ENCODE results near the gene TOPAZ1. TPM values are rescaled to one million over a fixed set of nuclear protein-coding genes. Genes with fewer than 3 reads are reported as not detected.

The TOPAZ1 gene
- total and polyA plus RNA-seq, 2 of the 4 experiments (the other 2 are of a cell fraction), result not detected

DNA sequence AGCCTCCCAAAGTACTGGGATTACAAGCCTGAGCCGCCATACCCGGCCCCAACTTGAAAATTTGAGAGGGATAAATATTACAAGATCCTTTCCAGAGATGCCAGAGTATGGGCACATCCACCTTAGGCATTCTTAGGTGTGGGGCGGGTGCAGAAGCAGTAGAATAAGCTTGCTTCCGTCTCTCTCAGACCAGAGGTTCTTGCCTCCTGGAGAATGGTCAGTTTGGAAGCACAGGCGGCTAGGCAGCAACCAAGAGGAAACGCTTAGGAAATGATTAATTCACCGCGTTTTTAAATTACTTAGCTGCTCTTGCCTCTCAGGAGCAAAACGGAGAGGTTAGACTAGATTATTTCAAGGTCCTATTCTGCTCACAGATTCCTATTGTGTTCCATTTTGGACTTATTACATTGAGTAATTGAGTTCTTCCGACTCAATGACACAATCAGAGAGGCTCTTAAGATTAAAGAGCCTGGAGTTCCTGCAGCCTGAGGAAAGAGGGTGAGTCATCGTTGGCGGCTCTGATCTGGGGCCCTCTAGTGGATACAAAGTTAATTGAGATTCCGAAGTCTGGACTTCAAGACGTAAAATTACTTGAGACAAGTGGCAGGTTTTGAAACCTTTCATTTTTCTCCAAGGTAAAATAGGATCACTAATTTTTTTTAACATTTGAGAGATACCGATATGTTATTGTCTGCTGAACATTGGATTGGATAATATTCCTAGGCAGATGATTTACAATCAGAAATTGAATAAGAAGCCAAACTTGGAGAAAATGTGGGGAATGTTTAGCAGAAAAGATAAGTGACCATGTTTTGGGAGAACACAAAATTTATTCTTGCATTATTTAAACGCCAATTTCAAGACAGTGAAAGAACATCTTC lies 5.8 kb upstream of the TOPAZ1 start (continued):
- TF ChIP-seq CHD1 (IDR thresholded peaks at IDR 0.05; ENCODE audit: low read depth, low read length) (no peak), NFE2L2 (IDR thresholded peaks at IDR 0.05; ENCODE audit: low read depth, low read length) (no peak)

DNA sequence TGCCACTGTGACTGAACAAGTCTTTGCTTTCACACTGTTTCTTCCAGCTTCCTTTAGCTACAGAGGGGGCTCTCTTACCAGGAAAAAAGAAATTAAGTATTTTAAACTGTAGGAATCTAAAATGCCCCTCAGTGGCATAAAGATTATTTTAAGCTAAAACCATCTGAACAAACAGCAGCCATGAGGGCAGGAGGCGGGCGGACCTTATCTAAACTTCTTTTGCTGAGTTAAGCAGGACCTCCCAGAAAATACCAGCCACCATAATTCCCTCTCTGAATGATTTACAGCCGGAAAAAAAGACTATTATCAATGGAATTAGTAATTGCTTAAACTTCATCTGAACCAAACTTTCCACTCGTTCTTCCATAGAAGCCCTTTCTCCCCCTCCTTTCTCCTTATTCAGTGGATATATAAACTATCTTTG lies 5.2 kb upstream of the TOPAZ1 start:
- H2BK5ac ChIP-seq (ENCODE audit: low read depth, low read length, poor library complexity, severe bottlenecking), result no peak overlapping the region
- CTCF ChIA-PET, result interaction anchor here (0.9 kb wide), 1 partner anchor 12 kb away, joined by 3 read pairs; no protein-coding TSS in a partner anchor
- no peak overlapping the region for H2AFZ ChIP-seq (replicated peaks; ENCODE audit: low read length, poor library complexity)
- no peaks in the 10 kb centered on the region for H4K20me1 ChIP-seq (ENCODE audit: insufficient read depth, low read length)
- H3K9ac ChIP-seq (ENCODE audit: low read depth, low read length), result no peak overlapping the region
- no peak overlapping the region for H3K4ac ChIP-seq (ENCODE audit: low read depth, low read length)
- ATAC-seq (ENCODE audit: low read depth), result no peak
- POLR2A ChIA-PET (ENCODE audit: unreplicated experiment), result no interaction called here
- no peak overlapping the region for H3K14ac ChIP-seq (replicated peaks; ENCODE audit: low read depth, low read length)
- H3K36me3 ChIP-seq (ENCODE audit: control insufficient read depth, insufficient read depth, low read length), result no peaks in the 10 kb centered on the region
- no peak overlapping the region for H2AK9ac ChIP-seq (replicated peaks; ENCODE audit: low read depth, low read length, poor library complexity)
- no peak overlapping the region for H3K4me2 ChIP-seq (ENCODE audit: low read depth, low read length)
- H2BK120ac ChIP-seq (ENCODE audit: low read depth, low read length), result no peak overlapping the region
- no peak overlapping the region for H3K4me3 ChIP-seq (ENCODE audit: insufficient read depth, low read depth, low read length)
- TF ChIP-seq MXI1 (IDR thresholded peaks at IDR 0.05; ENCODE audit: borderline replicate concordance, low read depth, low read length) (no peak), SMC3 (IDR thresholded peaks at IDR 0.05; ENCODE audit: low read depth, low read length) (no peak), CEBPB (IDR thresholded peaks at IDR 0.05; ENCODE audit: low read depth, low read length) (no peak), CHD1 (IDR thresholded peaks at IDR 0.05; ENCODE audit: low read depth, low read length) (no peak), POLR2A (IDR thresholded peaks at IDR 0.05; ENCODE audit: low read depth, low read length) (no peak), RFX5 (IDR thresholded peaks at IDR 0.05; ENCODE audit: low read depth, low read length) (no peak)
- no TSS peak for BruUV-seq (replicated peaks)
- no peak overlapping the region for H3K23ac ChIP-seq (ENCODE audit: low read depth, low read length)
- H4K91ac ChIP-seq (ENCODE audit: insufficient read depth, low read depth, low read length), result no peak overlapping the region
- H2BK15ac ChIP-seq (ENCODE audit: low read depth, low read length), result no peak overlapping the region
- intact Hi-C loops (cut with micrococcal nuclease) (loop anchor here (1.0 kb wide), 1 partner anchor 692 kb away; no protein-coding TSS in a partner anchor), dilution Hi-C loops (cut with HindIII; ENCODE audit: low sequenced_read_pairs, unreplicated experiment) (no loop called here), in situ Hi-C loops (cut with MboI; ENCODE audit: low sequenced_read_pairs) (no loop called here)
- no peak for DNase-seq
- no peak overlapping the region for H2BK20ac ChIP-seq (ENCODE audit: low read depth, low read length)
- no peak overlapping the region for H3K18ac ChIP-seq (ENCODE audit: low read depth, low read length)
- no peaks in the 10 kb centered on the region for H3K27me3 ChIP-seq (ENCODE audit: control insufficient read depth, insufficient read depth, low read length)
- H3K56ac ChIP-seq (ENCODE audit: extremely low read depth, insufficient read depth, low read length), result no peak overlapping the region
- no peak overlapping the region for H4K8ac ChIP-seq (ENCODE audit: low read depth in 2 of 2, low read length in 2 of 2)
- no peaks in the 10 kb centered on the region for H3K9me3 ChIP-seq (ENCODE audit: control insufficient read depth, insufficient read depth, low read length)
- no peaks in the 10 kb centered on the region for H3K9me1 ChIP-seq (ENCODE audit: insufficient read depth, low read length)
- no peak overlapping the region for H2AK5ac ChIP-seq (ENCODE audit: low read depth, low read length)
- no peak overlapping the region for H4K5ac ChIP-seq (ENCODE audit: low read depth, low read length)
- no peaks in the 10 kb centered on the region for H3K79me1 ChIP-seq (ENCODE audit: low read depth in 1 of 2, low read length in 2 of 2)
- no peak overlapping the region for H3K27ac ChIP-seq (ENCODE audit: insufficient read depth, low read length)
- WGBS, 2 experiments (ENCODE audit: extremely low coverage in 2 of 2, insufficient read length in 1 of 2), result no CpG with 5 or more reads among the region's 4 CpGs
- H3K4me1 ChIP-seq (ENCODE audit: control insufficient read depth, insufficient read depth, low read length), result no peaks in the 10 kb centered on the region

Data from IMR-90 (cell line).